HepG2 (cell line): Measurements from ENCODE around the gene CFAP69. TPM values are rescaled to one million over a fixed set of nuclear protein-coding genes. Genes with fewer than 3 reads are reported as not detected.

Experiments
- BRD4 ChIP-seq: sonication (generic); formaldehyde crosslinking; IDR thresholded peaks from 2 replicates; pipeline ENCODE4 v1.4.0; 2020; ENCODE audit warnings: missing genetic modification reagents
- CEBPG ChIP-seq: IDR thresholded peaks from 2 replicates; pipeline ENCODE4 v1.6.1; 2016
- GFI1 ChIP-seq: sonication (generic); formaldehyde crosslinking; IDR thresholded peaks from 2 replicates; pipeline ENCODE4 v1.5.0; 2020; ENCODE audit warnings: missing genetic modification reagents, mild to moderate bottlenecking, borderline replicate concordance
- HMGA1 ChIP-seq: sonication (generic); formaldehyde crosslinking; conservative IDR thresholded peaks from 2 replicates; pipeline ENCODE4 v1.4.0; 2020; ENCODE audit warnings: missing genetic modification reagents
- HNF1B ChIP-seq: sonication (generic); formaldehyde crosslinking; IDR thresholded peaks from 2 replicates; pipeline ENCODE4 v1.5.1; 2020; ENCODE audit warnings: mild to moderate bottlenecking, moderate library complexity, missing genetic modification reagents
- JUND ChIP-seq: sonication (generic); formaldehyde crosslinking; IDR thresholded peaks from 2 replicates; pipeline ENCODE4 v1.8.0; 2022; ENCODE audit warnings: mild to moderate bottlenecking, missing genetic modification reagents
- MXD4 ChIP-seq: IDR thresholded peaks from 2 replicates; pipeline ENCODE4 v1.6.1; 2016; ENCODE audit warnings: mild to moderate bottlenecking, missing biosample characterization, missing genetic modification reagents
- SOX13 ChIP-seq, 3 experiments: fragments of 450-650 bp in 1 of 3; sonication (generic) in 1 of 3; formaldehyde crosslinking in 1 of 3; IDR thresholded peaks in 2 of 3; conservative IDR thresholded peaks in 1 of 3; 2 replicates each; pipeline versions ENCODE4 v1.5.0 to v1.6.1; 2016 to 2020; ENCODE audit warnings: antibody characterized with exemption in 1 of 3, mild to moderate bottlenecking in 1 of 3, missing compliant biosample characterization in 1 of 3, missing genetic modification reagents in 1 of 3, moderate library complexity in 1 of 3
- TFE3 ChIP-seq: IDR thresholded peaks from 2 replicates; pipeline ENCODE4 v1.6.1; 2016
- ZEB1 ChIP-seq: IDR thresholded peaks from 2 replicates; pipeline ENCODE4 v1.6.1; 2012; ENCODE audit warnings: mild to moderate bottlenecking, low read depth, inconsistent platforms; ENCODE audit not compliant: insufficient replicate concordance
- ZHX2 ChIP-seq, 2 experiments: sonication (generic) in 1 of 2; formaldehyde crosslinking in 1 of 2; IDR thresholded peaks; 2 replicates each; pipeline versions ENCODE4 v1.6.1 to v1.9.0; 2014 to 2022; ENCODE audit warnings: antibody characterized with exemption in 1 of 2, borderline replicate concordance in 1 of 2, inconsistent platforms in 1 of 2, low read depth in 1 of 2, missing genetic modification reagents in 1 of 2
- ZNF142 ChIP-seq: sonication (generic); formaldehyde crosslinking; IDR thresholded peaks from 2 replicates; pipeline ENCODE4 v1.4.0; 2020; ENCODE audit warnings: missing genetic modification reagents
- polyA plus RNA-seq, 8 experiments: library from polyadenylated mRNA; depleted of rRNA in 3 of 8; stranded (reverse) in 7 of 8; unstranded in 1 of 8; fragments of >200 nt; fragmentation: Illumina TruSeq in 4 of 8; extraction: Trizol in 4 of 8; gene quantifications; 2 replicates each; pipeline versions ENCODE4 v1.2.1 to v1.2.3, GENCODE V29; 2011 to 2016; ENCODE audit warnings: low read depth in 4 of 8, missing spikeins in 1 of 8, mixed read lengths in 1 of 8; ENCODE audit not compliant: insufficient read depth in 1 of 8
- total RNA-seq, 5 experiments: library from RNA; depleted of rRNA; stranded (reverse); fragments of >200 nt; fragmentation: Illumina TruSeq; extraction: Trizol; gene quantifications; 2 replicates each; pipeline ENCODE4 v1.2.3, GENCODE V29; 2016; ENCODE audit warnings: low read depth in 1 of 5

Gene CFAP69
- total and polyA plus RNA-seq, 2 of the 13 experiments (the other 11 are each of a cell fraction or from before 2014, with no cell fraction given) = 2.2 to 4.0 TPM

GRCh38 chr7:90211391-90212148 is 33.4 kb upstream of the CFAP69 start, which contains the start of gene STEAP2 (continued):
- TF ChIP-seq GFI1 (CRISPR knock-in tag) = peak; percentile 78; the same call in 1 of the 2 replicates
- no peak; the same call in 1 of the 2 replicates for TF ChIP-seq MXD4 (CRISPR knock-in tag)
- TF ChIP-seq BRD4 (CRISPR knock-in tag) = peak; percentile 66
- no peak for TF ChIP-seq HMGA1 (CRISPR knock-in tag)
- TF ChIP-seq JUND (CRISPR knock-in tag) = no peak
- TF ChIP-seq ZHX2 (IDR thresholded peaks at IDR 0.05; ENCODE audit: low read depth) = 0 out of 2 replicates have a peak, but pooled peaks have one; percentile 32
- TF ChIP-seq ZHX2 (CRISPR knock-in tag; IDR thresholded peaks at IDR 0.05; ENCODE audit: borderline replicate concordance) = no peak
- TF ChIP-seq SOX13 (IDR thresholded peaks at IDR 0.05) = peak; percentile 13; the same call in 1 of the 2 replicates
- TF ChIP-seq SOX13 (CRISPR knock-in tag; conservative IDR thresholded peaks at IDR 0.05 in 1 of 2, IDR thresholded peaks at IDR 0.05 in 1 of 2) = peak in 1 of 2 experiments; percentile 43; a peak in 1 of 4 replicates
- TF ChIP-seq CEBPG (CRISPR knock-in tag) = no peak
- peak; percentile 34; the same call in 1 of the 2 replicates for TF ChIP-seq ZNF142 (CRISPR knock-in tag)
- TF ChIP-seq ZEB1 = peak; percentile 24
- TF ChIP-seq HNF1B (CRISPR knock-in tag) = peak; percentile 82
- TF ChIP-seq TFE3 (CRISPR knock-in tag) = no peak
